ENCODE data around the gene BRWD1.

BRWD1 gene

DNA sequence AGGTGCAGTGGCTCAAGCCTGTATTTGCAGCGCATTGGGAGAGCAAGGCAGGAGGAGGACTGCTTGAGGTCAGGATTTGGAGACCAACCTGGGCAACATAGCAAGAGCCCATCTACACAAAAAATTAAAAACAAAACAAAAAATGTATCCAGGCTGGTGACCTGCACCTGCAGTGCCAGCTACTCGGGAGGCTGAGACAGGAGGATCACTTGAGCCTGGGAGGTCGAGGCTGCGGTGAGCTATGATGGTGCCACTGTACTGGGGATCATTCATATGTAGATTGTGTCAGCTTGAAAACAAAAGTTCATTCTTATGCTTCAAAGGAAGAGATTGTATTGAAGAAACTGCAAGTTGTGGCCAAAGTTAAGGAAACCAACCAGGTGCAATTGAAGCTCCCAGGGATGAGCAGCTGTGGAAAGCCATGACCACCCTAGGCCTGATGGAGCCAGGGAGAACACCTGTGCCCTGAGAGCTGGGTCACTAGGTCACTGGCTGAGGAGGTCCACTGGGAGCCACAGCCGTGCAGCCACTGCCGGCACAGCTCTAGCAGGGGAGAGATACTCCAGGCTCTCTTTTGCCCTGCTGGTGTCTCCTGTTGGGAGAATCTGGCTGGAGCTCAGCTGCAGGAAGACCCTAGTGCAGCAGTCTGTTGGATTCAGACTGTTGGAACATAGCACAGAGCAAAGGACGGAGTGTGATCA lies 13.3 kb upstream of the BRWD1 start:
- DNase-seq = no peak

GRCh38 chr21:39325458-39325857 lies 12.0 kb upstream of the BRWD1 start:
- DNase-seq = no peak

- no peak for DNase-seq
Measured at GRCh38 chr21:39321424-39321823, 8.0 kb upstream of the BRWD1 start.

DNA sequence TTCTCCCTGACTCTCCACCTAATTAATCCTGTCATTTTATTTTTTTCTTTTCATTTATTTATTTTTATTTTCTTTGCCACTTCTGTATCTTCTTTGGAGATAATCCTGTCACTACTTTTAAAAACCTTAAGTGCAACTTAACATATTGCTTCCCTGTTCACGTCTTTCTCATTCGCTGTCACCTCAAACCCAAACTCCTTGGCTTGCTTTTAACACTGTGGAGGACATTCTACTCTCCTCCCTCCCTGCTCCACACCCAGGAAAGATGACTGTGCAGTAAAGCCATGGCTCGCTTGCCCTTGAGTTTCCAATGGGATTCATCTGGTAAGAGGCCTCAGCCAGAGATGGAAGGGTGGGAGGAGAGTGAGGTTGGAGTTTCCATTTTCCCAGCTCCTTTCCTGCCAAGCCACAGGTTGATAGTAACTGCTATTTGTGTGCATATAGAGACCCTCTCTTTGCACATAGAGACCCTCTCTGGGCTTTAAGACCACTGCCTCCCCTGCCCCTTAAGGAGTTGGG lies 6.4 kb upstream of the BRWD1 start:
- no peak for DNase-seq

- no peak for DNase-seq
Measured at GRCh38 chr21:39319251-39319756, 5.9 kb upstream of the BRWD1 start.

GRCh38 chr21:39318091-39318959 lies 4.9 kb upstream of the BRWD1 start:
- no peak for DNase-seq

- DNase-seq = no peak
Measured at GRCh38 chr21:39317134-39318090, 4.0 kb upstream of the BRWD1 start.

DNA sequence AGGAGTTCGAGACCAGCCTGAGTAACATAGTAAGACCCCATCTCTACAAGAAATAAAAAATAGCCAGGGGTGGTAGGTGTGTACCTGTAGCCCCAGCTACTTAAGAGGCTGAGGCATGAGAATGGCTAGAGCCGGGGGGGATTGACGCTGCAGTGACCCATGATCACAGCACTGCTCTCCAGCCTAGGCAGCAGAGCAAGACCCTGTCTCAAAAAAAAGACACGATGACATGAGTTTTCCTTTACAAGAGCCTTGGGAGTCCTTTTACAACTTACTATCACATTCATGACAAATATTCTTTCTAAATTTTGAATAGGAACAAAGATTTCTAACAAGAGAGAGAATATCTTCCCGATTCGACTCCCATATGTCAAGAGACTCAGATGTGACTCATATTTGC lies 3.3 kb upstream of the BRWD1 start:
- no peak for DNase-seq

DNA sequence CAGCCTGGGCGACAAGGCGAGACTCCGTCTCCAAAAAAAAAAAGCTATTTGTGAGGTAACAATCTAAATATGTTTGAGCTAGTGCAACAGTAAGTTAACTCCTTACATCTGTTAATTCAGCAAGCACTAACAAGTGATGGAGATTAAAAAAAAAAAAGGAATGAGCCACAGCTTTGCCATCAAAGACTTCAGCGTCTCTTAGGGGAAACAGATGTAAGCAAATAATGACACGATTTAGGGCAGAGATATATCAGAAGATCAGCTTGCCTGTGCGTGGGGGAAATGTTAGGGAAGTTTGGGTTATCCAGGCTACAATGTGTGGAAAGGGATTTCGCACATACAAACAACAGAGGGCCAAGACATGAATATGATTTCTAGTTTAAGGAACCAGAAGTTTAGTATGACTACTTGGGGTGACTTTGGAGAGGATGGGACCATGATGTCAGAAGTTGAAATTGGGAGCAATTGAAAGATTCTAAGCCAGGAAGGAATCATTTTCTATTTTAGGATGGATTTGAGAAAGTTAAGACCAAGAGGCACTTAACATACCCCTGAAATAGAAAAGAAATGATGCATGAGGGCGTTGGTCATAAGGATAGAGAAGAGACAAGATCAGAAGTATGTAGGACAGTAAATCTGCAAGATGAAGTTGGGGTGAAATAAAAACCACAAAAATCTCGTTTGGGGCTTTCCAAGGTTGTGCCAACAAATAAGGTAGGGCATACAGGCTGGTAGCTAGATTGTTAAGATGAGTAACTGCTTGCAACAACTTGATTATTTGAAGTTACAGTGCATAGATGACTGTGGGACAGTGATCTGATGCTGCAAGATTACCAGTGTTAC lies 2.4 kb upstream of the BRWD1 start:
- DNase-seq = no peak

- peak; percentile 59 to 64 for DNase-seq
Measured at GRCh38 chr21:39314143-39315027, 953 bp upstream of the BRWD1 start.

DNA sequence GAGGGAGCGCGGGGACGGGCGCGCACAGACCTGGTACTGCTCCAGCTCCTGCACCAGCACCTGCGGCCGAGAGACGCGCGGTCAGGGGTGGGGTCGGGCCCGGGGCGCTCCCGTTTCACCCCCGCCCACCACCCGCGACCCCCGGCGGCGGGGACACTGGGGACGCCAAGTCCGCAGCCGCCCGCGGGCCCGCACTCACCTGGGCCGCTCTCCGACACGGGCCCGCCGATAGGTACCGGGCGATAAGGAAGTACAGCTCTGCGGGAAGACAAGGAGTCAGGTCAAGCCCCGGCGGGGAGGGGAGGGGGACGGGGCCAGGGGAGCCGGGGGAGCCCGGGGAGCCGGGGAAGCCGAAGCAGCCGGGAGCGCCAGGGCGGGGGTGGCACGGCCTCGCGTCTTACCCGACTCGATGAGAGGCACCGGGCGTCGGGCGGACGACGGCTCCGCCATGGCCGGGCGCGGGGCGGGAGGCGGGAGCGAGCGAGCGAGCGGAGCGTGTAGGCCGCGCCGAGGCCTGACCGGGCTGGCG lies 326 bp downstream of the BRWD1 start:
- DNase-seq = no peak

- peak; percentile 85 to 86 for DNase-seq
Measured at GRCh38 chr21:39312112-39313041, 1.1 kb downstream of the BRWD1 start.

- no peak for DNase-seq
Measured at GRCh38 chr21:39311164-39311563, 2.3 kb downstream of the BRWD1 start.

- DNase-seq = no peak
Measured at GRCh38 chr21:39307466-39307865, 6.0 kb downstream of the BRWD1 start.

- no peak for DNase-seq
Measured at GRCh38 chr21:39300587-39300986, 12.8 kb downstream of the BRWD1 start.

GRCh38 chr21:39296891-39297290 lies 16.5 kb downstream of the BRWD1 start:
- no peak for DNase-seq

DNA sequence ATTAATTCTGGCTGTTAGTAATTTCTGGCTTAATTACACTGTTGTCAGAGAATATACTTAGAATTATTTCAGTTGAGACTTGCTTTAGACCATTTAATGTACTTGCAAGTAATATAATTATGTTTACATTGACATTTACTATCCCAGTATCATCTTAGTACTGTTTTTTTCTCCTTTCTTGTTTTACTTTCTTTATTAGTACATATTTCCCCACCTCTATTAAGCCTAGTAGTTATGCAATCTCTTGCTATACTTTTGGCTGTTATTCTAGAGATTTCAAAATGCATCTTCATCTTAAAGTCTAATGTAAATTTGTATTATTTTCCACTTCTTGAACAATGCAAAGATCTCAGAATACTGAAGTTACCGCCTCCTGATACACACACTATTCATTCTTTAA lies 24.4 kb downstream of the BRWD1 start:
- DNase-seq = no peak

DNA sequence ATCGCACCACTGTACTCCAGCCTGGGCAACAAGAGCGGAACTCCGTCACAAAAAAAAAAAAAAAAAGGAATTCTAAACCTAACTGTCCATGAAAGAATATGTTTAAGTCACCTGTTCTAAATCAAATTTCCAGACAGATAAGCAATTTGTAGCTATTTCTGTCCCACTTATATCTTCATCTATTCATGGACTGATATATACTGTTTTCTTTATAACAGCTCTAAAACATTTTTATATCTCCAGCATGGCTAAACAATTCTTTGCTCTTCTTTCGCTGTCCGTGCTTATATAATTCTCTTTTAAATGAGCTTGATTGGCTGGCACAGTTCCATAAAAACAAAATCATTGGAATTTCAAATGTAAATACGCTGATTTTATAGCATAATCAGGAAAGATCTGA lies 30.5 kb downstream of the BRWD1 start:
- DNase-seq = no peak

DNA sequence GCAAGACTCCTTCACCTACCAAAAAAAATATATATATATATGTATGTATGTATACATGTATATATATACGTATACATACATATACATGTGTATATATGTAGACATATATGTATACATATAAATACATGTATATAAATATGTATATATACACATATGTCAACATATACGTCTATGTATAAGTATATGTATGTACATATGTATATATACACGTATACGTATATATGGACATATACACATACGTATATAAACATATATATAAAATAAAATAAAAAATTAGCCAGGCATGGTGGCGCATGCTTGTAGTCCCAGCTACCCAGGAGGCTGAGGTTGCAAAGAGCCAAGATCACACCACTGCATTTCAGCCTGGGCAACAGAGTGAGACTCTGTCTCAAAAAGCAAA lies 31.6 kb downstream of the BRWD1 start:
- no peak for DNase-seq

Data from Kasumi-1 (cell line).